GM23338 (cell line): ENCODE data around the gene CENPA. TPM values are rescaled to one million over a fixed set of nuclear protein-coding genes. Genes with fewer than 3 reads are reported as not detected.

Source experiments
- ATAC-seq: fragments of 200-7000 bp; cut with Tn5 transposase; 3 replicates; pipeline ENCODE4 v1.9.1; 2020
- DNase-seq: peaks from one replicate; pipeline ENCODE4 v3.0.0-alpha.2; 2015; ENCODE audit warnings: low spot score
- H2AFZ ChIP-seq: fragments of 200-600 bp; sonication (generic); 2 replicates; pipeline ENCODE4 v1.8.0; 2016; ENCODE audit warnings: antibody characterized with exemption, mild to moderate bottlenecking, moderate library complexity
- H3F3A ChIP-seq: fragments of 200-600 bp; sonication (generic); replicated peaks from 2 replicates; pipeline ENCODE4 v1.8.0; 2017; ENCODE audit warnings: antibody characterized with exemption, mixed run types, low read depth
- H3K27ac ChIP-seq: fragments of 200-600 bp; sonication (generic); 2 replicates; pipeline ENCODE4 v1.6.1; 2016; ENCODE audit warnings: low read depth
- H3K27me3 ChIP-seq: fragments of 200-600 bp; sonication (generic); 2 replicates; pipeline ENCODE4 v1.8.0; 2016; ENCODE audit warnings: mild to moderate bottlenecking, mixed run types, moderate library complexity; ENCODE audit not compliant: insufficient read depth
- H3K36me3 ChIP-seq: fragments of 200-600 bp; sonication (generic); 2 replicates; pipeline ENCODE4 v1.8.0; 2016; ENCODE audit warnings: mild to moderate bottlenecking; ENCODE audit not compliant: insufficient read depth
- H3K4me1 ChIP-seq: fragments of 200-600 bp; sonication (generic); 2 replicates; pipeline ENCODE4 v1.8.0; 2016; ENCODE audit warnings: mild to moderate bottlenecking, moderate library complexity; ENCODE audit not compliant: insufficient read depth
- H3K4me2 ChIP-seq: fragments of 200-600 bp; sonication (generic); 2 replicates; pipeline ENCODE4 v1.7.1; 2017; ENCODE audit warnings: mixed run types
- H3K4me3 ChIP-seq: fragments of 200-600 bp; sonication (generic); 2 replicates; pipeline ENCODE4 v1.6.1; 2016; ENCODE audit warnings: mixed run types
- H3K79me2 ChIP-seq: fragments of 200-600 bp; sonication (generic); replicated peaks from 2 replicates; pipeline ENCODE4 v1.8.0; 2017; ENCODE audit warnings: mild to moderate bottlenecking; ENCODE audit not compliant: insufficient read depth
- H3K9me2 ChIP-seq: fragments of 200-600 bp; sonication (generic); 2 replicates; pipeline ENCODE4 v1.8.0; 2017; ENCODE audit not compliant: insufficient read depth
- H4K20me1 ChIP-seq: fragments of 200-600 bp; sonication (generic); replicated peaks from 2 replicates; pipeline ENCODE4 v1.8.0; 2017; ENCODE audit warnings: mild to moderate bottlenecking; ENCODE audit not compliant: insufficient read depth
- H3K27ac Mint-ChIP-seq: 2 replicates; pipeline ENCODE4 v1.8.0; 2020; ENCODE audit warnings: inconsistent platforms, mild to moderate bottlenecking, moderate library complexity, mixed read lengths
- H3K27me3 Mint-ChIP-seq: 3 replicates; pipeline ENCODE4 v1.8.0; 2022; ENCODE audit warnings: low read depth, mild to moderate bottlenecking, moderate library complexity, mixed read lengths, inconsistent platforms; ENCODE audit not compliant: insufficient read depth, poor library complexity
- H3K36me3 Mint-ChIP-seq: 3 replicates; pipeline ENCODE4 v1.8.0; 2021; ENCODE audit warnings: low read depth, mild to moderate bottlenecking, inconsistent platforms, moderate library complexity, mixed read lengths
- H3K4me1 Mint-ChIP-seq: 3 replicates; pipeline ENCODE4 v1.8.0; 2020; ENCODE audit warnings: mild to moderate bottlenecking, inconsistent platforms, mixed read lengths
- H3K4me3 Mint-ChIP-seq: 3 replicates; pipeline ENCODE4 v1.8.0; 2021; ENCODE audit warnings: moderate library complexity, mild to moderate bottlenecking, inconsistent platforms, mixed read lengths
- H3K9me3 Mint-ChIP-seq: 3 replicates; pipeline ENCODE4 v1.8.0; 2020; ENCODE audit warnings: moderate library complexity, mild to moderate bottlenecking, inconsistent platforms, mixed read lengths
- EZH2phosphoT487 ChIP-seq: fragments of 200-600 bp; sonication (generic); IDR thresholded peaks from one replicate; pipeline ENCODE4 v1.8.1; 2018; ENCODE audit warnings: antibody characterized with exemption; ENCODE audit not compliant: unreplicated experiment
- JUNB ChIP-seq: IDR thresholded peaks from one replicate; pipeline ENCODE4 v1.6.1; 2016; ENCODE audit warnings: antibody characterized with exemption; ENCODE audit not compliant: unreplicated experiment
- polyA plus RNA-seq: library from polyadenylated mRNA; unstranded; fragments of >200 nt; fragmentation: Nextera tagmentation; extraction: Ambion mirVana; gene quantifications from 2 replicates; pipeline ENCODE4 v1.2.1, GENCODE V29; 2016
- total RNA-seq: library from RNA; depleted of rRNA; stranded (reverse); fragments of >200 nt; shearing (Covaris generic); gene quantifications from 2 replicates; pipeline ENCODE4 v1.2.3, GENCODE V29; 2014
- TF ChIP-seq, protein P1 (sequence below): fragments of 250-450 bp; sonication (Bioruptor Pico); IDR thresholded peaks from 2 replicates; pipeline ENCODE4 v1.5.0; 2020; ENCODE audit warnings: mild to moderate bottlenecking, moderate library complexity
- TF ChIP-seq, protein P2 (sequence below), 2 experiments: fragments of 200-600 bp in 1 of 2; sonication (generic) in 1 of 2; conservative IDR thresholded peaks; 2 replicates each; pipeline versions ENCODE4 v1.5.1 to v1.6.1; 2016 to 2017; ENCODE audit warnings: antibody characterized with exemption in 2 of 2, low read depth in 2 of 2, mild to moderate bottlenecking in 2 of 2, moderate library complexity in 1 of 2

CENPA gene
- total and polyA plus RNA-seq, 2 experiments from 2014 or later = 16.8 to 24.2 TPM

DNA sequence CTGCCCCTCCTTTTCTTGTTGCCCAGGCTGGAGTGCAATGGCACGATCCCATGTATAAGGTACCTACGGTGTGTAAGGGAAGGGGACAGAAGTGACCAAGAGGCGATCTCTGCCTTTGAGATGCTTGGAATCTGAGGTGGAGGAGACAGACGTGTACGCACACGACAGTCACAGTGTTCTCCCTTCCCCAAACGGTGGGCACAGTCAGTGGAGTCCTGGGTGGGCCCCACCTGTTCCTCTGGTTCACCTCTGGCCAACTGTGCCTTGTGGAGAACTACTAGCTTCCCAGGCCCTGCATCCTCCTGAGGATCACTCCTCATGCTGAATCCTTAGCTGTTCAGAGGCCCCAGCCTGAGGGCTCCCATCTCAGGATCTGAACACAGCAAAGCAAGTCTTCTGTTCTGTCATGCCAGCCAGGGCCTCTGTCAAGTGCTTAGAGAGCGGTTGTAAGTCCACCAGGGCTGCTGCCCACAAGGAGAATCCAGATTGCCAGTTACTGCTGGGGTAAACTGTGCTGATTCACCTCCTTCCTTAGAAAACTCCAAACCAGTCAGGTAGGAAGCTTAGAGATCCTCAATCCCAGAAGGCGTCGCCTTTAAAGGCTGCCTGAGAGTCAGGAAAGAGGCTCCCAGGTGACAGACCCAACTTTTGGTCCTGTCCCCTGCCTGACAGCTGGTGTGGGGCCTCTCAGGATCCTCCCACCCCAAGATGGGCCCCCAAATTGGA, 20.2 kb upstream of the CENPA start:
- Mint-ChIP-seq H3K27ac (no peak overlapping the region), H3K9me3 (no peaks in the 10 kb centered on the region; the same call in 2 of the 3 replicates), H3K36me3 (no peaks in the 10 kb centered on the region), H3K27me3 (peaks cover 9% of the 10 kb centered on the region), H3K4me1 (peaks cover 13% of the 10 kb centered on the region), H3K4me3 (peak overlapping the region; percentile 80)
- no peaks in the 10 kb centered on the region for H3K36me3 ChIP-seq
- TF ChIP-seq EZH2phosphoT487 = no peak
- TF ChIP-seq, protein P1, sequence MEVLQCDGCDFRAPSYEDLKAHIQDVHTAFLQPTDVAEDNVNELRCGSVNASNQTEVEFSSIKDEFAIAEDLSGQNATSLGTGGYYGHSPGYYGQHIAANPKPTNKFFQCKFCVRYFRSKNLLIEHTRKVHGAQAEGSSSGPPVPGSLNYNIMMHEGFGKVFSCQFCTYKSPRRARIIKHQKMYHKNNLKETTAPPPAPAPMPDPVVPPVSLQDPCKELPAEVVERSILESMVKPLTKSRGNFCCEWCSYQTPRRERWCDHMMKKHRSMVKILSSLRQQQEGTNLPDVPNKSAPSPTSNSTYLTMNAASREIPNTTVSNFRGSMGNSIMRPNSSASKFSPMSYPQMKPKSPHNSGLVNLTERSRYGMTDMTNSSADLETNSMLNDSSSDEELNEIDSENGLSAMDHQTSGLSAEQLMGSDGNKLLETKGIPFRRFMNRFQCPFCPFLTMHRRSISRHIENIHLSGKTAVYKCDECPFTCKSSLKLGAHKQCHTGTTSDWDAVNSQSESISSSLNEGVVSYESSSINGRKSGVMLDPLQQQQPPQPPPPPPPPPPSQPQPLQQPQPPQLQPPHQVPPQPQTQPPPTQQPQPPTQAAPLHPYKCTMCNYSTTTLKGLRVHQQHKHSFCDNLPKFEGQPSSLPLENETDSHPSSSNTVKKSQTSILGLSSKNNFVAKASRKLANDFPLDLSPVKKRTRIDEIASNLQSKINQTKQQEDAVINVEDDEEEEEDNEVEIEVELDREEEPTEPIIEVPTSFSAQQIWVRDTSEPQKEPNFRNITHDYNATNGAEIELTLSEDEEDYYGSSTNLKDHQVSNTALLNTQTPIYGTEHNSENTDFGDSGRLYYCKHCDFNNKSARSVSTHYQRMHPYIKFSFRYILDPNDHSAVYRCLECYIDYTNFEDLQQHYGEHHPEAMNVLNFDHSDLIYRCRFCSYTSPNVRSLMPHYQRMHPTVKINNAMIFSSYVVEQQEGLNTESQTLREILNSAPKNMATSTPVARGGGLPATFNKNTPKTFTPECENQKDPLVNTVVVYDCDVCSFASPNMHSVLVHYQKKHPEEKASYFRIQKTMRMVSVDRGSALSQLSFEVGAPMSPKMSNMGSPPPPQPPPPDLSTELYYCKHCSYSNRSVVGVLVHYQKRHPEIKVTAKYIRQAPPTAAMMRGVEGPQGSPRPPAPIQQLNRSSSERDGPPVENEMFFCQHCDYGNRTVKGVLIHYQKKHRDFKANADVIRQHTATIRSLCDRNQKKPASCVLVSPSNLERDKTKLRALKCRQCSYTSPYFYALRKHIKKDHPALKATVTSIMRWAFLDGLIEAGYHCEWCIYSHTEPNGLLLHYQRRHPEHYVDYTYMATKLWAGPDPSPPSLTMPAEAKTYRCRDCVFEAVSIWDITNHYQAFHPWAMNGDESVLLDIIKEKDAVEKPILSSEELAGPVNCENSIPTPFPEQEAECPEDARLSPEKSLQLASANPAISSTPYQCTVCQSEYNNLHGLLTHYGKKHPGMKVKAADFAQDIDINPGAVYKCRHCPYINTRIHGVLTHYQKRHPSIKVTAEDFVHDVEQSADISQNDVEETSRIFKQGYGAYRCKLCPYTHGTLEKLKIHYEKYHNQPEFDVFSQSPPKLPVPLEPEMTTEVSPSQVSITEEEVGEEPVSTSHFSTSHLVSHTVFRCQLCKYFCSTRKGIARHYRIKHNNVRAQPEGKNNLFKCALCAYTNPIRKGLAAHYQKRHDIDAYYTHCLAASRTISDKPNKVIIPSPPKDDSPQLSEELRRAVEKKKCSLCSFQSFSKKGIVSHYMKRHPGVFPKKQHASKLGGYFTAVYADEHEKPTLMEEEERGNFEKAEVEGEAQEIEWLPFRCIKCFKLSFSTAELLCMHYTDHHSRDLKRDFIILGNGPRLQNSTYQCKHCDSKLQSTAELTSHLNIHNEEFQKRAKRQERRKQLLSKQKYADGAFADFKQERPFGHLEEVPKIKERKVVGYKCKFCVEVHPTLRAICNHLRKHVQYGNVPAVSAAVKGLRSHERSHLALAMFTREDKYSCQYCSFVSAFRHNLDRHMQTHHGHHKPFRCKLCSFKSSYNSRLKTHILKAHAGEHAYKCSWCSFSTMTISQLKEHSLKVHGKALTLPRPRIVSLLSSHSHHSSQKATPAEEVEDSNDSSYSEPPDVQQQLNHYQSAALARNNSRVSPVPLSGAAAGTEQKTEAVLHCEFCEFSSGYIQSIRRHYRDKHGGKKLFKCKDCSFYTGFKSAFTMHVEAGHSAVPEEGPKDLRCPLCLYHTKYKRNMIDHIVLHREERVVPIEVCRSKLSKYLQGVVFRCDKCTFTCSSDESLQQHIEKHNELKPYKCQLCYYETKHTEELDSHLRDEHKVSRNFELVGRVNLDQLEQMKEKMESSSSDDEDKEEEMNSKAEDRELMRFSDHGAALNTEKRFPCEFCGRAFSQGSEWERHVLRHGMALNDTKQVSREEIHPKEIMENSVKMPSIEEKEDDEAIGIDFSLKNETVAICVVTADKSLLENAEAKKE (CRISPR knock-in tag) = no peak
- TF ChIP-seq JUNB = no peak
- TF ChIP-seq, protein P2, sequence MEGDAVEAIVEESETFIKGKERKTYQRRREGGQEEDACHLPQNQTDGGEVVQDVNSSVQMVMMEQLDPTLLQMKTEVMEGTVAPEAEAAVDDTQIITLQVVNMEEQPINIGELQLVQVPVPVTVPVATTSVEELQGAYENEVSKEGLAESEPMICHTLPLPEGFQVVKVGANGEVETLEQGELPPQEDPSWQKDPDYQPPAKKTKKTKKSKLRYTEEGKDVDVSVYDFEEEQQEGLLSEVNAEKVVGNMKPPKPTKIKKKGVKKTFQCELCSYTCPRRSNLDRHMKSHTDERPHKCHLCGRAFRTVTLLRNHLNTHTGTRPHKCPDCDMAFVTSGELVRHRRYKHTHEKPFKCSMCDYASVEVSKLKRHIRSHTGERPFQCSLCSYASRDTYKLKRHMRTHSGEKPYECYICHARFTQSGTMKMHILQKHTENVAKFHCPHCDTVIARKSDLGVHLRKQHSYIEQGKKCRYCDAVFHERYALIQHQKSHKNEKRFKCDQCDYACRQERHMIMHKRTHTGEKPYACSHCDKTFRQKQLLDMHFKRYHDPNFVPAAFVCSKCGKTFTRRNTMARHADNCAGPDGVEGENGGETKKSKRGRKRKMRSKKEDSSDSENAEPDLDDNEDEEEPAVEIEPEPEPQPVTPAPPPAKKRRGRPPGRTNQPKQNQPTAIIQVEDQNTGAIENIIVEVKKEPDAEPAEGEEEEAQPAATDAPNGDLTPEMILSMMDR (conservative IDR thresholded peaks at IDR 0.05; ENCODE audit: low read depth in 2 of 2) = no peak
- peaks cover 9% of the 10 kb centered on the region; the same call in 1 of the 2 replicates for H3K27me3 ChIP-seq
- no peak overlapping the region for H3K27ac ChIP-seq
- ATAC-seq = no peak
- no peaks in the 10 kb centered on the region for H3K79me2 ChIP-seq
- no peak overlapping the region for H2AFZ ChIP-seq
- no peaks in the 10 kb centered on the region for H3K9me2 ChIP-seq
- DNase-seq = no peak
- H4K20me1 ChIP-seq = no peaks in the 10 kb centered on the region
- H3K4me1 ChIP-seq = no peaks in the 10 kb centered on the region
- peak overlapping the region; percentile 91; the same call in 1 of the 2 replicates for H3K4me3 ChIP-seq
- H3K4me2 ChIP-seq = no peak overlapping the region
- no peaks in the 10 kb centered on the region for H3F3A ChIP-seq
